Measurements from ENCODE around the gene GSTO1.

Gene GSTO1

DNA sequence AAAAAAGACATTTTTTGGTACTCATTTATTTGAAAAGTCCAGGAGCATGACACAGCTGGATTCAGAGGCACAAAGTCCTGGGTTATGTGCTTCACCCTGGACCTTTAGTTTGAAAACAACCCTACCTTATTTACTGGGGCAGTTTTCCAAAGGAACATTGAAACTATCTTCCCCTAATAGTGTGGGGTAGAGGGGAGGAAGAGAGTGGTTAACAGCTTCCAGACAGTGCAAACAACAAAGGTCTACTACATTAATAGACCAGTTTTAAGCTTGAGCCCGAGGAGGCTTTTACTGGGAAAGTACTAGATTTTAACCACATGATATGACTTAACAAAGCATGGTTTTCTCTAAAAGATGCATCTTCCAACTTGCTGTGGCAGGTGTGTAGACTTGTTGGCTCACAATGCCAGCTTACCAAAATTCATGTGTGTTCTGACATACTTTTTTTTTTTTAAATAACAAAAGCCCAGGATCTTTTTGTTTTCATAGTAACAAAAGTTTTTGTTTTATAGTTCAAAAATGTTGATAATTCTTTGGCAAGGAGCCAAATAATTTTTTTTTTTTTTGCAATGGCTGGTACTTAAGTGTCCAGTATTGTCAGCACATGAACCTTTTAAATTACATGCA lies 1.8 kb downstream of the GSTO1 start:
- TF ChIP-seq NFIC (IDR thresholded peaks at IDR 0.05): peak; percentile 79
- no peak for TF ChIP-seq TEAD4 (IDR thresholded peaks at IDR 0.05)
- TF ChIP-seq TAF1 (IDR thresholded peaks at IDR 0.05; ENCODE audit: low read depth): no peak

DNA sequence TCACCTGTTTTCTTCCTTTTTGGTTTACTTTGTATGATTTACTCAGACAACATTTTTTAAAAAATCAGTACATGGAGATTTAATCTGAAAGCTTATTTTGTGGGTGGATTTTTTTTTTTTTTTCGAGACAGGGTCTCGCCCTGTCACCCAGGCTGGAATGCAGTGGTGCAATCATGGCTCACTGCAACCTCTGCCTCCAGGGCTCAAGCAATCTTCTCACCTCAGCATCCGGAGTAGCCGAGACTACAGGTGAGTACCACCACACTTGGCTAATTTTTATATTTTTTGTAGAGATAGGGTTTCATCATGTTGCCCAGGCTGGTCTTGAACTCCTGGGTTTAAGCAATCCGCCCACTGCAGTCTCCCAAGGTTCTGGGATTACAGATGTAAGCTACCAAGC lies 2.5 kb downstream of the GSTO1 start:
- TF ChIP-seq, protein P1, sequence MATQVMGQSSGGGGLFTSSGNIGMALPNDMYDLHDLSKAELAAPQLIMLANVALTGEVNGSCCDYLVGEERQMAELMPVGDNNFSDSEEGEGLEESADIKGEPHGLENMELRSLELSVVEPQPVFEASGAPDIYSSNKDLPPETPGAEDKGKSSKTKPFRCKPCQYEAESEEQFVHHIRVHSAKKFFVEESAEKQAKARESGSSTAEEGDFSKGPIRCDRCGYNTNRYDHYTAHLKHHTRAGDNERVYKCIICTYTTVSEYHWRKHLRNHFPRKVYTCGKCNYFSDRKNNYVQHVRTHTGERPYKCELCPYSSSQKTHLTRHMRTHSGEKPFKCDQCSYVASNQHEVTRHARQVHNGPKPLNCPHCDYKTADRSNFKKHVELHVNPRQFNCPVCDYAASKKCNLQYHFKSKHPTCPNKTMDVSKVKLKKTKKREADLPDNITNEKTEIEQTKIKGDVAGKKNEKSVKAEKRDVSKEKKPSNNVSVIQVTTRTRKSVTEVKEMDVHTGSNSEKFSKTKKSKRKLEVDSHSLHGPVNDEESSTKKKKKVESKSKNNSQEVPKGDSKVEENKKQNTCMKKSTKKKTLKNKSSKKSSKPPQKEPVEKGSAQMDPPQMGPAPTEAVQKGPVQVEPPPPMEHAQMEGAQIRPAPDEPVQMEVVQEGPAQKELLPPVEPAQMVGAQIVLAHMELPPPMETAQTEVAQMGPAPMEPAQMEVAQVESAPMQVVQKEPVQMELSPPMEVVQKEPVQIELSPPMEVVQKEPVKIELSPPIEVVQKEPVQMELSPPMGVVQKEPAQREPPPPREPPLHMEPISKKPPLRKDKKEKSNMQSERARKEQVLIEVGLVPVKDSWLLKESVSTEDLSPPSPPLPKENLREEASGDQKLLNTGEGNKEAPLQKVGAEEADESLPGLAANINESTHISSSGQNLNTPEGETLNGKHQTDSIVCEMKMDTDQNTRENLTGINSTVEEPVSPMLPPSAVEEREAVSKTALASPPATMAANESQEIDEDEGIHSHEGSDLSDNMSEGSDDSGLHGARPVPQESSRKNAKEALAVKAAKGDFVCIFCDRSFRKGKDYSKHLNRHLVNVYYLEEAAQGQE (IDR thresholded peaks at IDR 0.05; ENCODE audit: low read depth): no peak
- TF ChIP-seq EGR1 (IDR thresholded peaks at IDR 0.05): no peak

DNA sequence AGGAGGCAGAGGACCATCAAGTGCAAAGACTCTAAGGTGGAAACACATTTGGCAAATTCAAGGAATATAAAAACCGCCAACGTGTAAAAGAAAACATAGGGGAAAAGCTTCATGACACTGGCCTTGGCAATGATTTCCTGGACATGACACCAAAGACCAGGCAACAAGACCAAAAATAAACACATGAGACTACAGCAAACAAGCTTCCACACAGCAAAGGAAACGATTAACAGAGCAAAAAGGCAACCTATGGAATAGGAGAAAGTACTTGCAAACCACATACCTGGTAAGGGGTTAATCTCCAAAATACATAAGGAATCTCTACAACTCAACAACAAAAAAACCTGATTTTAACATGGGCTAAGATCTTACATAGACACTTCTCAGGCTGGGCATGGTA lies 3.5 kb downstream of the GSTO1 start:
- no peak for TF ChIP-seq CREB1 (IDR thresholded peaks at IDR 0.05; ENCODE audit: low read depth)
- TF ChIP-seq TAF1 (IDR thresholded peaks at IDR 0.05; ENCODE audit: low read depth): no peak
- TF ChIP-seq CEBPB (IDR thresholded peaks at IDR 0.05): no peak
- no peak for TF ChIP-seq RAD21 (IDR thresholded peaks at IDR 0.05; ENCODE audit: low read depth)
- no peak for TF ChIP-seq YY1 (IDR thresholded peaks at IDR 0.05; ENCODE audit: low read depth)
- TF ChIP-seq, protein P2, sequence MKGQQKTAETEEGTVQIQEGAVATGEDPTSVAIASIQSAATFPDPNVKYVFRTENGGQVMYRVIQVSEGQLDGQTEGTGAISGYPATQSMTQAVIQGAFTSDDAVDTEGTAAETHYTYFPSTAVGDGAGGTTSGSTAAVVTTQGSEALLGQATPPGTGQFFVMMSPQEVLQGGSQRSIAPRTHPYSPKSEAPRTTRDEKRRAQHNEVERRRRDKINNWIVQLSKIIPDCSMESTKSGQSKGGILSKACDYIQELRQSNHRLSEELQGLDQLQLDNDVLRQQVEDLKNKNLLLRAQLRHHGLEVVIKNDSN (IDR thresholded peaks at IDR 0.05): no peak
- no peak for TF ChIP-seq TEAD4 (IDR thresholded peaks at IDR 0.05)
- no peak for TF ChIP-seq NFIC (IDR thresholded peaks at IDR 0.05)
- no peak for TF ChIP-seq FOXM1 (IDR thresholded peaks at IDR 0.05; ENCODE audit: borderline replicate concordance, low read depth)
- TF ChIP-seq EP300 (IDR thresholded peaks at IDR 0.05; ENCODE audit: borderline replicate concordance): no peak
- TF ChIP-seq TCF12 (IDR thresholded peaks at IDR 0.05; ENCODE audit: low read depth): no peak
- TF ChIP-seq, protein P1 (IDR thresholded peaks at IDR 0.05; ENCODE audit: low read depth): no peak
- TF ChIP-seq ZBTB7A (IDR thresholded peaks at IDR 0.05; ENCODE audit: low read depth): no peak
- TF ChIP-seq, protein P3, sequence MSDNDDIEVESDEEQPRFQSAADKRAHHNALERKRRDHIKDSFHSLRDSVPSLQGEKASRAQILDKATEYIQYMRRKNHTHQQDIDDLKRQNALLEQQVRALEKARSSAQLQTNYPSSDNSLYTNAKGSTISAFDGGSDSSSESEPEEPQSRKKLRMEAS (IDR thresholded peaks at IDR 0.05): no peak
- no peak for TF ChIP-seq EGR1 (IDR thresholded peaks at IDR 0.05)

DNA sequence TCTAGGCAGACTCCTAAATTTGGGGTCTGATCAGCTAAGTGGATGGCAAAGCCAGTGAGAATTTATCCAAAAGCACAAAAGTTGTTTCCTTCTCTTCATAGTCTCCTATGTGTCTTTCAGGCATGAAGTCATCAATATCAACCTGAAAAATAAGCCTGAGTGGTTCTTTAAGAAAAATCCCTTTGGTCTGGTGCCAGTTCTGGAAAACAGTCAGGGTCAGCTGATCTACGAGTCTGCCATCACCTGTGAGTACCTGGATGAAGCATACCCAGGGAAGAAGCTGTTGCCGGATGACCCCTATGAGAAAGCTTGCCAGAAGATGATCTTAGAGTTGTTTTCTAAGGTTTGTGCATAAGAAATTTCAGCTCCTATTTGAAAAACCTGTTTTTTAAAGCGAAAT lies 4.8 kb downstream of the GSTO1 start:
- no peak for TF ChIP-seq TCF12 (IDR thresholded peaks at IDR 0.05; ENCODE audit: low read depth)
- no peak for TF ChIP-seq EGR1 (IDR thresholded peaks at IDR 0.05)
- no peak for TF ChIP-seq FOXM1 (IDR thresholded peaks at IDR 0.05; ENCODE audit: borderline replicate concordance, low read depth)
- no peak for TF ChIP-seq CEBPB (IDR thresholded peaks at IDR 0.05)
- TF ChIP-seq EP300 (IDR thresholded peaks at IDR 0.05; ENCODE audit: borderline replicate concordance): no peak
- TF ChIP-seq, protein P2 (IDR thresholded peaks at IDR 0.05): no peak
- TF ChIP-seq ZBTB7A (IDR thresholded peaks at IDR 0.05; ENCODE audit: low read depth): no peak
- no peak for TF ChIP-seq YY1 (IDR thresholded peaks at IDR 0.05; ENCODE audit: low read depth)
- no peak for TF ChIP-seq TEAD4 (IDR thresholded peaks at IDR 0.05)
- TF ChIP-seq TAF1 (IDR thresholded peaks at IDR 0.05; ENCODE audit: low read depth): no peak
- TF ChIP-seq, protein P3 (IDR thresholded peaks at IDR 0.05): no peak
- TF ChIP-seq CREB1 (IDR thresholded peaks at IDR 0.05; ENCODE audit: low read depth): no peak
- no peak for TF ChIP-seq RAD21 (IDR thresholded peaks at IDR 0.05; ENCODE audit: low read depth)
- TF ChIP-seq, protein P1 (IDR thresholded peaks at IDR 0.05; ENCODE audit: low read depth): no peak
- TF ChIP-seq NFIC (IDR thresholded peaks at IDR 0.05): no peak

Data from Ishikawa (cell line).